GM10248 (cell line): ENCODE measurements around the gene FJX1.

Experiments used
- CTCF ChIA-PET: fragments of 300-600 bp; sonication (Branson Sonifier 250); formaldehyde crosslinking; extraction: SDS; loops from one replicate; lab custom pipeline; 2021; ENCODE audit warnings: antibody characterized with exemption; lab: Yijun Ruan, JAX
- POLR2A ChIA-PET: fragments of 350-650 bp; sonication (Branson Sonifier 250); formaldehyde crosslinking; extraction: SDS; loops from one replicate; lab custom pipeline; 2020; ENCODE audit warnings: antibody characterized with exemption; lab: Yijun Ruan, JAX
- DNase-seq: peaks from one replicate; pipeline ENCODE4 v3.0.0; 2012; ENCODE audit errors: extremely low spot score
- TF ChIP-seq, protein P1 (sequence below): IDR thresholded peaks from 2 replicates; pipeline ENCODE4 v1.5.1; 2012; ENCODE audit warnings: mild to moderate bottlenecking, low read depth; ENCODE audit errors: extremely low read depth, missing control alignments, control extremely low read depth

FJX1 gene

DNA sequence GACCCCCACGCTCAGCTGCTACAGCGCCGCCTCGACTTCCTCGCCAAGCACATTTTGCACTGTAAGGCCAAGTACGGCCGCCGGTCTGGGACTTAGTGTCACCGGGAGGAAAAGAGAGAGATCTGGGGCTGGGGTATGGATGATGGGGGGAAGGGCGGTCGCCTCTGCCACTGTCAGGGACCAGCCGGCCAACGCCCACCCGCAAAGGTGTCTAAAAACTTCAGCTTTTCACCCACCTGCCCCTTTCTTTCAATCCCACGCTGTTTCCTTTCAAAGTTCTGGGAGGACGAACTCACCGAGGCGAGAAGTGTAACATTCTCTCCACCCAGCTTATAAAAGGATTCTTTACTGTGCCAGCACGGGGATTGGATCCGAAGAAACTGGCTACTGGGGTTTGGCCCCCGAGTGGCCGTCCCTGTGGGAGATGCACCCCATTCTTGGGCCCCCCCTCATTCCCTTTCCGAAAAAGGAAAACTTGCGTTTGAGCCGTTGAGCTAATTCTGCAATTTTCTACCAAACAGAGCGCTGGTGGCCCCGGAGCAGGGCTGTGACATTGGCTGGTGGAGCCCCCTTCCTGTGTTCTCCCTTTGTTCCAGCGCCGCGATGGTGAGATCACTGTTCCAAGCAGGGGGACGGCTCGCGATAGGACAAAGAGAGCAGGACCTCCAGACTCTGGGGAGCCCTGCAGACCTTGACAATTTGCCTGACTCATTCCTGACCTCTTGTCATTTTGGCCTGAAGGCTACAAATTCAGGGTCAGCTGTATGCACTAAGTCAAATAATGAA is 1.8 kb downstream of the FJX1 start:
- ChIA-PET POLR2A (no interaction called here), CTCF (interaction anchor here (1.0 to 3.9 kb wide), 6 partner anchors 9 to 647 kb away, joined by 4 to 18 read pairs (median 6); no protein-coding TSS in a partner anchor)
- TF ChIP-seq, protein P1, sequence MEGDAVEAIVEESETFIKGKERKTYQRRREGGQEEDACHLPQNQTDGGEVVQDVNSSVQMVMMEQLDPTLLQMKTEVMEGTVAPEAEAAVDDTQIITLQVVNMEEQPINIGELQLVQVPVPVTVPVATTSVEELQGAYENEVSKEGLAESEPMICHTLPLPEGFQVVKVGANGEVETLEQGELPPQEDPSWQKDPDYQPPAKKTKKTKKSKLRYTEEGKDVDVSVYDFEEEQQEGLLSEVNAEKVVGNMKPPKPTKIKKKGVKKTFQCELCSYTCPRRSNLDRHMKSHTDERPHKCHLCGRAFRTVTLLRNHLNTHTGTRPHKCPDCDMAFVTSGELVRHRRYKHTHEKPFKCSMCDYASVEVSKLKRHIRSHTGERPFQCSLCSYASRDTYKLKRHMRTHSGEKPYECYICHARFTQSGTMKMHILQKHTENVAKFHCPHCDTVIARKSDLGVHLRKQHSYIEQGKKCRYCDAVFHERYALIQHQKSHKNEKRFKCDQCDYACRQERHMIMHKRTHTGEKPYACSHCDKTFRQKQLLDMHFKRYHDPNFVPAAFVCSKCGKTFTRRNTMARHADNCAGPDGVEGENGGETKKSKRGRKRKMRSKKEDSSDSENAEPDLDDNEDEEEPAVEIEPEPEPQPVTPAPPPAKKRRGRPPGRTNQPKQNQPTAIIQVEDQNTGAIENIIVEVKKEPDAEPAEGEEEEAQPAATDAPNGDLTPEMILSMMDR = peak; percentile 11
- DNase-seq = peak; percentile 28

DNA sequence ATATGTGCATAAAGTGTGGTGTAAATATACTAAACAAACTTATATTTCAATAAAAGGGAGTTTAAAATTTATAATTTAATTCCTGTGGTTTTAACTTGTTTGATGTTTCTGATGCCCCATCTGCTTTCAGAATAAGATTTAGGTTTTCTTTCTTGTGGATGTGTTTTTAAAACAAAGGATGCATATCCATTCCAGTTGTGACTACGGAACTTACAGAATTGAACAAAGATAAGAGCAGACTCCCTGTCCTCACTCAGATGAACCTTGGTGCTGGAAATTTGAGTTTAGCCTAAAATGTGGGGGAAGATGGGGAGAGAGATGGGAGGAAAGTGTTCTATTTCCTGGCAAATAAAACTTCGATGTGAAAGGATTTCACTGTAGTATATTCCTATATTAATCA is 2.5 kb downstream of the FJX1 start:
- CTCF ChIA-PET = interaction anchor here (3.9 kb wide), 1 partner anchor 201 kb away, joined by 18 read pairs; no protein-coding TSS in a partner anchor
- POLR2A ChIA-PET = no interaction called here
- DNase-seq = no peak
- TF ChIP-seq, protein P1 = no peak

DNA sequence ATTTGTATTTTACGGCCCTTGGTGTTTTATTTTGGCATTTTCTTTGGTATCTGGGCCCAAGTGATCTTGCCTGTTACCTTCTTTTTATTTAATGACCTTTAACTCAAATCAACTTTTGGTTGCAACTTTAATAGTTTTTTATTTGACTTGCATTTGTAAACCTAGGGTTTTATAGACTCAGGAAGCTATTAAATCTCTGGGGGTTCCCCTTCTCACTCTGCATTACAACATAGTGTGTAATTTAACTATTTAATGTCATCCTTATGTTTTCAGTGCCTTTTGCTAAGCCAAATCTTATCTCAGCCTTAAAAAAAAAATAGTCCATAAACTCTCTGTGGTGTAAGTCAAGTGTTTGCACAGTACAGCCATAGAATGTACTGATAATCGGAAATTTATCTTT is 3.4 kb downstream of the FJX1 start:
- no peak for DNase-seq
- POLR2A ChIA-PET = no interaction called here
- TF ChIP-seq, protein P1 = no peak
- CTCF ChIA-PET = interaction anchor here (0.8 kb wide), 1 partner anchor 200 kb away, joined by 3 read pairs; no protein-coding TSS in a partner anchor

- ChIA-PET CTCF (interaction anchor here (0.8 kb wide), 1 partner anchor 200 kb away, joined by 3 read pairs; no protein-coding TSS in a partner anchor), POLR2A (no interaction called here)
- TF ChIP-seq, protein P1 = no peak
- no peak for DNase-seq
These were observed 3.8 kb downstream of the FJX1 start for GRCh38 chr11:35622070-35622469.

- POLR2A ChIA-PET = interaction anchor here (0.8 kb wide), 1 partner anchor 11 kb away, joined by 3 read pairs; no protein-coding TSS in a partner anchor
- TF ChIP-seq, protein P1 = no peak
- CTCF ChIA-PET = no interaction called here
- DNase-seq = no peak
These were observed 5.4 kb downstream of the FJX1 start for GRCh38 chr11:35623621-35624168.

DNA sequence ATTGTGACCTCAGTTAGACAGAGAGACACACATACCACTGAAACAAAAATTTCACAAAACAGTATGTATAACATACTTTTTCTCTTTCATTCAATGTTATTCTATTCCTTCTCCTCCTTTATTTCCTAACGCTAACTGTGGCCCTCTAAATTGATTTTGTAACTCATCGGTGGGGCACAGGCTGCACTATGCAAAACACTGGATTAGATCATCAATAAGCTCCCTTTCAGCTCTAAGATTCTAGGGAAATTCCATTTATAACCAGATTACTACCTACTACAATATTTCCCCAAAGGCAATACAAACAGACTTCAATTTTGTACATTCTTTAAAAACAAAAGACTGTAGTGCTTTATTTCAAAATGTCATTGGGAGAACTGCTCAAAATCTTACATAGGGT is 6.1 kb downstream of the FJX1 start:
- ChIA-PET CTCF (no interaction called here), POLR2A (no interaction called here)
- DNase-seq = no peak
- TF ChIP-seq, protein P1 = no peak
